ENCODE data around the gene MRPS24.
"Not testable (repeated sequence)": the region's sequence is repeated elsewhere in the genome, so short reads cannot be mapped to it uniquely, and the experiment has no call there.

Gene MRPS24

GRCh38 chr7:43869006-43869866, at the start of gene MRPS24:
Gene MRPS24, minus strand, starts transcription at chr7:43869517. Its CDS starts 22 bp downstream, at chr7:43869495.
- peak; percentile 88 to 90 for DNase-seq (ENCODE audit: low read depth in 2 of 2)

- no peak for DNase-seq (ENCODE audit: low read depth in 2 of 2)
These were observed 46.6 kb upstream of the MRPS24 start for GRCh38 chr7:43915907-43916306.

- no peak for DNase-seq (ENCODE audit: low read depth in 2 of 2)
These were observed 45.5 kb upstream of the MRPS24 start for GRCh38 chr7:43914795-43915194.

DNA sequence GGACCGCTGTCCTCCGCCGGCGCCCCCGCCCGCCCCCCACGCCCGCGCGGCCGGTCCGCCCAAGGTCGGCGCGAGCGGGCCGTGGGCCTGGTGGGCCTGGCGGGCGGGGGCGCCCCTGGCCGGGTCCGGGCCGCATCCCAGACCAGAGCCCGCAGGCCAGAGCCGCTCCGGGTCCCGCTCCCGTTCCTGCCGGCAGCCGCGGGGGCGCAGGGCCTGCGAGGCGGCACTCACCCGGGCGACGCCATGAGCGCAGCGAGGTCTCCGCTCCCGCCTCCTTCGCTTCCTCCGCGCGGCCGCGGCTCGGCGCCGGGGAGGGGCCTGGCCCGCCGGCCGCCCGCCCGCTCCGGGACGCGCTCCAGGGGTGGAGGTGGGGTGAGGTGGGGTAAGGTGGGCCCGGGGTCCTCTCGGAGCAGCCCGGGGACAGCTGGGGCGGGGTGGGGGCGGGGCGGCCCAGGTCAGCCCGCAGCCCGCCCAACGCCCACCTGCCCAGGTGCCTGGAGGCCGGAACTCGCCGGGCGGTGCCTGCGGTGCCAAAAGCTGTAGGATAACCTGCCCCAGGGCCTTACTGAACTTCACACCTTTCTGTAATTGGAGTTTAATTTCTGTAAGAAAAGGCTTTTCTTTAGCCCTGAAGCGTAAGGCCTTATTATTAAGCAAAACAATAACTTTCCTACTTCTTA, 37.2 kb upstream of the MRPS24 start, which contains the start of gene URGCP:
TSS of gene URGCP (minus strand) at position 266 of the 680 bp plus-strand sequence. CDS start at position 245, 21 bp downstream.
- DNase-seq (ENCODE audit: low read depth in 2 of 2): peak; percentile 28 to 37

GRCh38 chr7:43905956-43906330, 36.6 kb upstream of the MRPS24 start:
- DNase-seq (ENCODE audit: low read depth in 2 of 2): no peak

GRCh38 chr7:43905209-43905946, 36.1 kb upstream of the MRPS24 start:
- DNase-seq (ENCODE audit: low read depth in 2 of 2): no peak

- DNase-seq (ENCODE audit: low read depth in 2 of 2): no peak
These were observed 35.4 kb upstream of the MRPS24 start for GRCh38 chr7:43904533-43905208.

DNA sequence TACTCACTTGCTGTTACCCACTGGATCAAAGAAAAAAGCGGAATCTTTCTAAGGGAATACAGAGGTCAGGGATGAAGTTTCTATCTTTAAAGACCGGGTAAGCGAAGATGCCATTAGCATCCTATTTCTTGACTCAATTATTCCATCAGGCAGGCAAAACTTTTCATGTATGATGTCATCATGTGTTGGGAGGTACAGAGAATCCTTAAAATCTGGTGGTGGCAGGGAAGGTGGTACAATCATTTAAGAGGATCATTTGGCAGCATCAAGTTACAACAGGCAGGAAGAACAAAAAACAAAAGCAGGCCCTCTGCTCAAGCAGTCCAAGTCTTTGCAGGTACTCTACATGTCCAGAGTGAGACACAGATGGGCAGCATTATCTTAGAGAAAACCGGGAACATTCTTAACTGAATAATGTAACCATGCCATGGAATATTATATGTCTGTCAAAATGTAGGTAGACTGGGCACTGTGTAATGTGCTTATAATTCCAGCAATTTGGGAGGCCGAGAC, 33.3 kb upstream of the MRPS24 start:
- no peak for DNase-seq (ENCODE audit: low read depth in 2 of 2)

DNA sequence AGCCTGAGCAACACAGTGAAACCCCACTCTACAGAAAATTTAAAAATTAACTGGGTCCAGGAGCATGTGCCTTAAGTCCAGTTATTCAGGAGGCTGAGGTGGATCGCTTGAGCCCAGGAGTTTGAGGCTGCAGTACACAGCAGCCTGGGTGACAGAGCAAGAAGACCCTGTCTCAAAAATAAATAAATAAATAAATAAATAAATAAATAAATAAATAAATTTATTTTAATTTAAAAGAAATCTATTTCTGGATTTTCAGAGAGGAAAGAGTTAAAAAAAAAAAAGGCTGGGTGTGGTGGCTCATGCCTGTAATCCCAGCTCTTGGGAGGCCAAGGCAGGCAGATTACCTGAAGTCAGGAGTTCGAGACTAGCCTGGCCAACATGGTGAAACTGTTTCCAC, 29.3 kb upstream of the MRPS24 start:
- not testable (repeated sequence) for DNase-seq (ENCODE audit: low read depth in 2 of 2)

DNA sequence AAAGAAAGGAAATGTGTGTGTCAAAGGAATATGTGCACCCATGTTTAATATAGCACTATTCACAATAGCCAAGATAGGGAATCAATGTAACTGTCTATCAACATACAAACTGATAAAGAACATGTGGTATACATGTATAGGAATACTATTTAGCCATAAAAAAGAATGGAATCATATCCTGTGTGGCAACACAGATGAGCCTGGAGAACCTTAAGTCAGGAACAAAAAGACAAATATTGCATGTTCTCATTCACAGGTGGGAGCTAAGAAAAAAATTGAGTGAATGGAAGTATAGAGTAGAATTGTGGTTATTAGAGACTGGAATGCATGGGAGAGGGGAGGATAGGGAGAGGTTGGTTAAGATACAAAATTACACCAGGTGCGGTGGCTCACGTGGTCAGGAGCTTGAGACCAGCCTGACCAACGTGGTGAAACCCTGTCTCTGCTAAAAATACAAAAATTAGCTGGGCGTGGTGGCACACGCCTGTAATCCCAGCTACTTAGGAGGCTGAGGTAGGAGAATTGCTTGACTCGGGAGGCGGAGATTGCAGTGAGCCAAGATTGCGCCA, 26.6 kb upstream of the MRPS24 start:
- DNase-seq (ENCODE audit: low read depth in 2 of 2): no peak

- no peak for DNase-seq (ENCODE audit: low read depth in 2 of 2)
These were observed 22.0 kb upstream of the MRPS24 start for GRCh38 chr7:43891069-43891955.

DNA sequence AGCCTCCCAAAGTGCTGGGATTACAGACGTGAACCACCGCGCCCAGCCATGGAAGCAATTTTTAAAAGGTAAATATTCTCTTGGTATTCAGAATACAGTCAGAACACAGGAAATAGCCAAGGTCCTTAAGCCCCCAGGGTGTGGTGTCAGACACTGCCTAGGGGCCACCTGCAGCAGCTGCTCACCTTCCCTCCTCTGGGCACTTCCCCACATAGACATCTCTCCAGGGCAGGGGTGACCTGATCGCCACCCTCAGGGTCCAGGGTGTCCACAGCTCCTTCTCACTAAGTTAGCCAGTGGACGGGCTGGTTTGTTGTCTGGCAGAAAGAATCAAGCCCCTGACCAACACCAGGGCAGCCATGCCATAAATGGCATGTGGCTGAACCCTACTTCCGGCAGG, 21.2 kb upstream of the MRPS24 start:
- DNase-seq (ENCODE audit: low read depth in 2 of 2): no peak

DNA sequence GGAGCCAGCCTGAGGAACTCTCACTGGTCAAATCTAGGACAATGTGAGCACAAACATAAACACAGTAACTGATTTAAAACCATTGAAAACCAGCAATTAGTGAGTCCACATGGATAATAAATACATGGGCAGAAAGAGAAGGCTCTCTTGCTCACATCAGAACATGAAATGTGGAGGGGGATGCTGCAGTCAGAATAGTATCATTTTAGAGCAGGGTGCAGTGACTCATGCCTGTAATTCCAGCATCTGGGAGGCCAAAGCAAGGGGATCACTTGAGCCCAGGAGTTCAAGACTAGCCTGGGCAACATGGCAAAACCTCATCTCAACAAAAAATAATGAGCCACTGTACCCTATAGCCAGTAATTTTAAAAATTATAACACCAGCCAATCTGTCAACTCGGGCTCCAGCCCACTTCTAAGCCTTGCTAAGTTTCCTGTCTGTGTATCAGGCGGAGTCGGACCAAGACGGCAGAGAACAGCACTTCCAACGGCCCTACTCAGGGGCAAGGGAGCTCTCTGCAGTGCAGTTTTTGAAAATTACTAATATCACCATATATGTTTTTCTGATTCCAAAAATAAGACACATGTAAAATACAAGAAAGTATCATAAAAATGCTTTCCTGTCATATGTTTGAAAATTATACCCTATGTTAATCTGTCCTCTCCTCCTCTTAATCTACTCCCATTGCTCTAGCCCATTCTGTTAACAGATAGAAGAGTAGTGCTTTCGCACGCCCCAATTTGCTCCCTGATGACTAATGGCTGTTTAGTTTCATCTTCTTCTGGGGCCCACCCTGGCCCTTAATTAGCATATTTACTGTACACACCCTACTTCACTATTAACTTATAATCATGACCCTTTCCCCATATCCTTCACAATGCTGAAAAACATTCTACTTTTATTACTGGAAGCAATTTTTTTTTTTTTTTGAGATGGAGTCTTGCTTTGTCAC, 20.0 kb upstream of the MRPS24 start:
- DNase-seq (ENCODE audit: low read depth in 2 of 2): no peak

DNA sequence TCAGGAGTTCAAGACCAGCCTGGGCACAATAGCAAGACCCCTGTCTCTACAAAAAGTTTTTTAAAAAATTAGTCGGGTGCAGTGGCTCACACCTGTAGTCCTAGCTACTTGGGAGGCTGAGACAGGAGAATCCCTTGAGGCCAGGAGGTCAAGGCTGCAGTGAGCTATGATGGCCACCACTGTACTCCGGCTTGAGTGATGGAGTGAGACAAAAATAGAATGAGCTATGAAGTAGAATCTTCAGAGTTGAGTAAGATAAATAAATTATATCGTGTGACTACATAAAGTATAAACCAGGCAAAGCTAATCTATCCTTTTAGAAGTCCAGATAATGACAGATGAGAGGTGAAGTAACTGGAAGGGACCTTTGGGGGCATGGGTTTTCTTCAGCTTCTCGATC, 15.3 kb upstream of the MRPS24 start:
- DNase-seq (ENCODE audit: low read depth in 2 of 2): no peak

GRCh38 chr7:43884209-43884608, 14.9 kb upstream of the MRPS24 start:
- DNase-seq (ENCODE audit: low read depth in 2 of 2): no peak

DNA sequence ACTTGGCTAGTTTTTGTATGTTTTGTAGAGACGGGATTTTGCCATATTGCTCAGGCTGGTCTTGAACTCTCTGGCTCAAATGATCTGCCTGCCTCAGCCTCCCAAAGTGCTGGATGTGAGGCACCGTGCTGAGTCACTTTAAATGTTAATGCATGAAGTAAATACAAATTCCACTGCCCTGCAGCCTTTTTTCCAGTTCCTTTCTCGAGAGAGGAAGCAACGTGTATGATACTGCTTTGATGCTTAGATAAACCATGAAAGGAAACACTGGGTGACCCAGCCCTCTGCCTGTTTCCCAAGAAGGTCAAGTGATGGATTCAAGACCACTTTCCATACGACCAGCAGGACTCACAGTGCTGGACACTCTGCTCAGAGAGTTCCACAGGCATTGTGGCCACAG, 11.3 kb upstream of the MRPS24 start:
- DNase-seq (ENCODE audit: low read depth in 2 of 2): no peak

DNA sequence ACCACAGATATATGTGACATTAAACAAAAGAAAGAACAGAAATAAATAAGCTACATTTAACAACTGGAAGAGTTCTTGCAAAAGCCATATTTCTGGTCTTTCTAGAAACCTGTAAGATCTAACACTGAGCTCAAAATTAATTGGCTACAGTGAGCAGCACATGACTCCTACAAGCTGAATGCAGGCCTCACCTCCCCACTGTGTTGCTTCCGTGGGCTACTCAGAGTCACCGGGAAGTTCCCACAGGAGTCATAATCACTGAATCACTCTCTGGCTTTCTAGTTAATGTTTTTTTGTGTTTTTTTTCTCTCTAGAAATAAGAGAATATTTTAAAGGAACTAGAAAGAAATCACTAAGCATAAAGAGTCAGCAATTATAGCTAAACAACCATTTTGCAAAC, 10.2 kb upstream of the MRPS24 start:
- DNase-seq (ENCODE audit: low read depth in 2 of 2): no peak

DNA sequence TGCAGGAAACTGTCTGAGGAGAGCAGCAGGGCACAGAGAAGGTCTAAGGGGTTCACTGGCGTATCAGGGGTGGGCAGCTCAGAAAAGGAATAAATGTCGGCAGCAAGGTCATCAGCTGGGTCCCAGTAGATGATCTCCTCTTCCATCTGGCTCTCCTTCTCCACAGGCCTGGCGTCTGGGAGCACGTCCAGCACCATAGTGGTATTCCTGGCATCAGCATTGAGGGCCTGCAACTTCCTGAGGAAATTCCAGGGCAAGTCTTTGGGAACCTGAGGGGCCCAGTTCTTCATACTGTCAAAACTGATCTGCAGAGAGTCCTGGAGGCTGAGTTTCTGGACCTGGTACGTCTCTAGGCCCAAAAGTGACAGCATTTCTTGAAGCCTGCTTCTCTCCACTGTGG, 9.6 kb upstream of the MRPS24 start:
- DNase-seq (ENCODE audit: low read depth in 2 of 2): no peak
